Suprapubic skin (tissue), 3 donors: ENCODE data around the gene SLC6A11.

Source experiments
- CTCF ChIP-seq, 2 donors: fragments of 200-600 bp in 1 of 2; fragments of 450-650 bp in 1 of 2; sonication (generic) in 1 of 2; IDR thresholded peaks; one replicate each; pipeline ENCODE4 v1.5.1; 2016 to 2019; ENCODE audit warnings: antibody characterized with exemption in 2 of 2, mild to moderate bottlenecking in 1 of 2, moderate library complexity in 1 of 2
- POLR2A ChIP-seq, 2 donors: fragments of 450-650 bp; IDR thresholded peaks; one replicate each; pipeline ENCODE4 v1.6.1; 2017; ENCODE audit warnings: antibody characterized with exemption in 2 of 2, mild to moderate bottlenecking in 2 of 2, moderate library complexity in 2 of 2

GRCh38 chr3:10845839-10846656 lies 30.0 kb downstream of the SLC6A11 start:
- TF ChIP-seq CTCF (IDR thresholded peaks at IDR 0.05) (no peak), POLR2A (IDR thresholded peaks at IDR 0.05) (no peak)
